ENCODE data around the gene CGNL1. TPM values are rescaled to one million over a fixed set of nuclear protein-coding genes. Genes with fewer than 3 reads are reported as not detected.

CGNL1 gene
- total and polyA plus RNA-seq, 10 of the 15 experiments (the other 5 are each of a cell fraction or from before 2014, with no cell fraction given) = under 0.01 to 0.27 (median 0.04) TPM; not detected in 3

GRCh38 chr15:57486833-57487232 lies 110.5 kb downstream of the CGNL1 start:
- intact Hi-C loops (cut with micrococcal nuclease; ENCODE audit: unreplicated experiment) (no loop called here), in situ Hi-C loops (cut with MboI) (no loop called here)
- FAIRE-seq (no peak), ATAC-seq (no peak), DNase-seq (ENCODE audit: low read depth, low spot score) (no peak)
- ChIA-PET RAD21 (ENCODE audit: unreplicated experiment) (no interaction called here), CTCF (interaction anchor here (1.3 kb wide), 1 partner anchor 40 kb away, joined by 4 read pairs; no protein-coding TSS in a partner anchor), POLR2A (no interaction called here), SMC1A (ENCODE audit: uncharacterized antibody, unreplicated experiment) (interaction anchor here (1.2 kb wide), 1 partner anchor 8 kb away, joined by 3 read pairs; no protein-coding TSS in a partner anchor)
- Histone ChIP-seq H4K20me1 (ENCODE audit: control insufficient read depth, insufficient read depth) (no peaks in the 10 kb centered on the region), H3K4me1 (ENCODE audit: control insufficient read depth, insufficient read depth, low read length) (no peaks in the 10 kb centered on the region), H2AFZ (ENCODE audit: control insufficient read depth, low read depth, low read length) (no peak overlapping the region), H3K27ac (ENCODE audit: control insufficient read depth, insufficient read depth) (no peak overlapping the region), H3K9ac (ENCODE audit: control insufficient read depth, insufficient read depth, low read length) (no peak overlapping the region), H3K4me3 (no peak overlapping the region), H3K4me2 (ENCODE audit: control insufficient read depth, insufficient read depth) (no peak overlapping the region), H3K27me3 (replicated peaks in 1 of 2; ENCODE audit: control insufficient read depth in 2 of 2, insufficient read depth in 2 of 2, low read length in 1 of 2) (no peaks in the 10 kb centered on the region; a peak in 1 of 4 replicates), H3K36me3 (ENCODE audit: control insufficient read depth in 2 of 2, insufficient read depth in 2 of 2, low read length in 1 of 2) (no peaks in the 10 kb centered on the region), H3K79me2 (ENCODE audit: control insufficient read depth, insufficient read depth, low read length) (no peaks in the 10 kb centered on the region), H3K9me3 (replicated peaks; ENCODE audit: control insufficient read depth, insufficient read depth, low read length) (no peaks in the 10 kb centered on the region)
- TF ChIP-seq TBL1XR1 (IDR thresholded peaks at IDR 0.05; ENCODE audit: low read depth, low read length) = no peak
- no peak for TF ChIP-seq GABPA (IDR thresholded peaks at IDR 0.05; ENCODE audit: low read depth)
- TF ChIP-seq LARP7 (IDR thresholded peaks at IDR 0.05) = no peak
- no peak for TF ChIP-seq KAT2A (conservative IDR thresholded peaks at IDR 0.05; ENCODE audit: control insufficient read depth, low read depth, low read length)
- no peak for TF ChIP-seq RAD51 (IDR thresholded peaks at IDR 0.05)
- TF ChIP-seq RELB (IDR thresholded peaks at IDR 0.05; ENCODE audit: low read depth) = no peak
- TF ChIP-seq HSF1 (IDR thresholded peaks at IDR 0.05; ENCODE audit: low read depth, low read length) = no peak
- no peak for TF ChIP-seq CREM (IDR thresholded peaks at IDR 0.05; ENCODE audit: low read depth)
- no peak for TF ChIP-seq BCL11A (IDR thresholded peaks at IDR 0.05; ENCODE audit: low read depth, low read length)
- TF ChIP-seq MLLT1 (IDR thresholded peaks at IDR 0.05) = no peak
- no peak for TF ChIP-seq SREBF2 (IDR thresholded peaks at IDR 0.05; ENCODE audit: low read length)
- no peak for TF ChIP-seq TARDBP (IDR thresholded peaks at IDR 0.05; ENCODE audit: borderline replicate concordance)
- no peak for TF ChIP-seq ZBTB11 (CRISPR knock-in tag; IDR thresholded peaks at IDR 0.05)
- TF ChIP-seq RB1 (IDR thresholded peaks at IDR 0.05; ENCODE audit: borderline replicate concordance) = no peak
- TF ChIP-seq DPF2 (IDR thresholded peaks at IDR 0.05) = no peak
- BruUV-seq (replicated peaks) = no TSS peak

Data from GM12878 (cell line).